Mammary microvascular endothelial cell (primary cell): ENCODE results near the gene ACTMAP. TPM values are rescaled to one million over a fixed set of nuclear protein-coding genes. Genes with fewer than 3 reads are reported as not detected.

Experiments used
- total RNA-seq: library from RNA; depleted of rRNA; stranded (reverse); fragments of >200 nt; gene quantifications from 2 replicates; pipeline ENCODE4 v1.2.3, GENCODE V29; 2015

ACTMAP gene
- total RNA-seq = 3.6 and 3.8 TPM in 2 replicates

GRCh38 chr19:40750058-40750873, at the start of gene ACTMAP:
ACTMAP (minus strand) TSS chr19:40750477; CDS start chr19:40749803, 674 bp downstream.

GRCh38 chr19:40798683-40799557, 48.6 kb upstream of the ACTMAP start, which contains the start of gene EGLN2:
EGLN2 (plus strand) TSS chr19:40799191; CDS start chr19:40800573, 1,382 bp downstream.

GRCh38 chr19:40777937-40778705, 27.8 kb upstream of the ACTMAP start, which contains the start of gene RAB4B:
RAB4B (plus strand) TSS chr19:40778247; CDS start chr19:40778376, 129 bp downstream.

GRCh38 chr19:40774916-40775631, 24.8 kb upstream of the ACTMAP start, which contains the start of gene MIA:
MIA (plus strand) TSS chr19:40775521; CDS start chr19:40775543, 22 bp downstream.

GRCh38 chr19:40750874-40751537, 729 bp upstream of the ACTMAP start, which contains the start of gene SNRPA:
SNRPA (plus strand) TSS chr19:40751203; CDS start chr19:40751409, 206 bp downstream.

GRCh38 chr19:40716482-40717324, 33.6 kb downstream of the ACTMAP start, which contains the start of the genes COQ8B and ITPKC:
COQ8B (minus strand) TSS chr19:40716886; CDS start chr19:40714632, 2,254 bp downstream.
ITPKC (plus strand) TSS chr19:40717112; CDS start chr19:40717136, 24 bp downstream.

Other genes starting within 250 kb of the ACTMAP start
- 89.6 and 112 TPM in 2 replicates for gene SHKBP1, start 173.6 kb downstream of the ACTMAP start, total RNA-seq
- gene LTBP4, start 149.1 kb downstream of the ACTMAP start, total RNA-seq = 13.9 and 15.7 TPM in 2 replicates
- gene NUMBL, start 59.8 kb downstream of the ACTMAP start, total RNA-seq = 25.7 and 28.6 TPM in 2 replicates
- 8.0 and 23.5 TPM in 2 replicates for gene COQ8B, start 33.6 kb downstream of the ACTMAP start, total RNA-seq
- gene ITPKC, start 33.4 kb downstream of the ACTMAP start, total RNA-seq = 17.2 and 19.3 TPM in 2 replicates
- 97.3 and 109 TPM in 2 replicates for gene SNRPA, start 726 bp upstream of the ACTMAP start, total RNA-seq
- not detected in 2 replicates for gene MIA, start 25.0 kb upstream of the ACTMAP start, total RNA-seq
- gene RAB4B, start 27.8 kb upstream of the ACTMAP start, total RNA-seq = 25.6 and 34.7 TPM in 2 replicates
- gene EGLN2, start 48.7 kb upstream of the ACTMAP start, total RNA-seq = 110 and 111 TPM in 2 replicates
- gene CYP2A6, start 100.0 kb upstream of the ACTMAP start, total RNA-seq = not detected in 2 replicates
- gene CYP2A7, start 131.8 kb upstream of the ACTMAP start, total RNA-seq = not detected in 2 replicates
- not detected in 2 replicates for gene CYP2B6, start 240.8 kb upstream of the ACTMAP start, total RNA-seq